ENCODE data around the gene SPON2. TPM values are rescaled to one million over a fixed set of nuclear protein-coding genes. Genes with fewer than 3 reads are reported as not detected.

SPON2 gene
- total RNA-seq, 1 experiment from 2014 or later: 2.3 TPM

DNA sequence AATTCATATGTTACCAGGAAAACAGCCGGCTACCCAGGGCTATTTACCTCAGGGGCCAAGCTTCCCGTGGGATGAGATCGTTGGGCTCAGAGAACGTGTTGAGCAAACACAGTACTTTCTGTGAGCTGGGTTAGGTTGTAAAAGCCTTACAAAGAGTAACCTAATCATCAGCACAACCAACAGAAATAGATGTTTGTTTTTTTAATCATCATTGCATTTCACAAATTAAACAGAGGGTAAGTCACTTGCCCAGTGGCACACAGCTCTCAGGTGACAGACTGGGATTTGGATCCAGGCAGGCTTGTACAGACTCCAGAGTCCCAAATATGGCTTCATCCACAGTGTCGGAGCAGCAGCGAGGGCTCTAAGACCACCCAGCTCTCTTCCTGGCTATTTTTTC is 20.1 kb downstream of the SPON2 start:
- no peak overlapping the region for H3K23ac ChIP-seq (ENCODE audit: insufficient read length, low read depth, low read length)
- H4K8ac ChIP-seq (replicated peaks; ENCODE audit: insufficient read length, low read depth, low read length): no peak overlapping the region
- Mint-ChIP-seq H3K27ac (no peak overlapping the region), H3K4me3 (no peak overlapping the region), H3K27me3 (ENCODE audit: low read depth) (peaks cover 56% of the 10 kb centered on the region), H3K4me1 (no peaks in the 10 kb centered on the region), H3K36me3 (ENCODE audit: insufficient read depth in 1 of 3, low read depth in 3 of 3) (no peaks in the 10 kb centered on the region; a peak in 1 of 7 replicates), H3K9me3 (peaks cover 5 to 15% of the 10 kb centered on the region in 2 experiments; a peak in 4 of 5 replicates)
- no peak for DNase-seq
- no peak overlapping the region for H3K14ac ChIP-seq (ENCODE audit: insufficient read depth, low read length)
- H4K5ac ChIP-seq (ENCODE audit: insufficient read length, low read depth, low read length): no peak overlapping the region
- no CpG with 5 or more reads among the region's 6 CpGs for WGBS (ENCODE audit: extremely low coverage, insufficient read length, low lambda C conversion rate)
- no peak overlapping the region for H3K56ac ChIP-seq (ENCODE audit: insufficient read length, low read depth, low read length)
- H3K9me3 ChIP-seq (ENCODE audit: control insufficient read depth, low read depth, low read length): no peaks in the 10 kb centered on the region
- H3K9ac ChIP-seq (ENCODE audit: extremely low read depth, insufficient read length, low read length): no peak overlapping the region
- no peak overlapping the region for H2BK12ac ChIP-seq (ENCODE audit: insufficient read length, low read depth, low read length)
- no peaks in the 10 kb centered on the region for H3K4me1 ChIP-seq (ENCODE audit: insufficient read depth, low read length)
- H3K79me2 ChIP-seq (ENCODE audit: insufficient read depth, low read length): no peaks in the 10 kb centered on the region
- H2AFZ ChIP-seq (ENCODE audit: low read length): no peak overlapping the region
- H3K4me2 ChIP-seq (ENCODE audit: insufficient read depth, insufficient read length, low read length): no peak overlapping the region
- no peaks in the 10 kb centered on the region for H3K79me1 ChIP-seq (ENCODE audit: insufficient read depth, low read depth, low read length, poor library complexity, severe bottlenecking)
- H3K4ac ChIP-seq (ENCODE audit: low read depth, low read length): no peak overlapping the region
- H2BK20ac ChIP-seq (ENCODE audit: low read depth, low read length, poor library complexity, severe bottlenecking): no peak overlapping the region
- no peaks in the 10 kb centered on the region for H3K27me3 ChIP-seq (ENCODE audit: insufficient read depth, low read length)
- H3K18ac ChIP-seq (ENCODE audit: insufficient read length, low read depth, low read length): no peak overlapping the region
- H4K91ac ChIP-seq (ENCODE audit: insufficient read length, low read depth, low read length): no peak overlapping the region
- no peak overlapping the region for H2AK5ac ChIP-seq (ENCODE audit: insufficient read length, low read length)
- no peak overlapping the region for H2BK5ac ChIP-seq (ENCODE audit: insufficient read length, low read length)
- H2BK120ac ChIP-seq (ENCODE audit: low read depth, low read length, poor library complexity, severe bottlenecking): no peak overlapping the region
- TF ChIP-seq, protein P1, sequence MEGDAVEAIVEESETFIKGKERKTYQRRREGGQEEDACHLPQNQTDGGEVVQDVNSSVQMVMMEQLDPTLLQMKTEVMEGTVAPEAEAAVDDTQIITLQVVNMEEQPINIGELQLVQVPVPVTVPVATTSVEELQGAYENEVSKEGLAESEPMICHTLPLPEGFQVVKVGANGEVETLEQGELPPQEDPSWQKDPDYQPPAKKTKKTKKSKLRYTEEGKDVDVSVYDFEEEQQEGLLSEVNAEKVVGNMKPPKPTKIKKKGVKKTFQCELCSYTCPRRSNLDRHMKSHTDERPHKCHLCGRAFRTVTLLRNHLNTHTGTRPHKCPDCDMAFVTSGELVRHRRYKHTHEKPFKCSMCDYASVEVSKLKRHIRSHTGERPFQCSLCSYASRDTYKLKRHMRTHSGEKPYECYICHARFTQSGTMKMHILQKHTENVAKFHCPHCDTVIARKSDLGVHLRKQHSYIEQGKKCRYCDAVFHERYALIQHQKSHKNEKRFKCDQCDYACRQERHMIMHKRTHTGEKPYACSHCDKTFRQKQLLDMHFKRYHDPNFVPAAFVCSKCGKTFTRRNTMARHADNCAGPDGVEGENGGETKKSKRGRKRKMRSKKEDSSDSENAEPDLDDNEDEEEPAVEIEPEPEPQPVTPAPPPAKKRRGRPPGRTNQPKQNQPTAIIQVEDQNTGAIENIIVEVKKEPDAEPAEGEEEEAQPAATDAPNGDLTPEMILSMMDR (conservative IDR thresholded peaks at IDR 0.05): no peak
- H3K27ac ChIP-seq (ENCODE audit: insufficient read length, low read depth, low read length): no peak overlapping the region
- no peak overlapping the region for H3T11ph ChIP-seq (ENCODE audit: low read length)
- no peaks in the 10 kb centered on the region for H4K20me1 ChIP-seq (ENCODE audit: control insufficient read depth, insufficient read depth, insufficient read length)
- no peaks in the 10 kb centered on the region for H3K23me2 ChIP-seq (ENCODE audit: insufficient read length, low read depth, low read length, poor library complexity, severe bottlenecking)
- no peak overlapping the region for H2BK15ac ChIP-seq (ENCODE audit: low read depth, low read length)

All from H9 (cell line).